ENCODE data around the gene RPS6KA5. TPM values are rescaled to one million over a fixed set of nuclear protein-coding genes. Genes with fewer than 3 reads are reported as not detected.
"Not testable (repeated sequence)": the region's sequence is repeated elsewhere in the genome, so short reads cannot be mapped to it uniquely, and the experiment has no call there.

RPS6KA5 gene
- total RNA-seq, 1 donor from 2014 or later, result 12.8 TPM

DNA sequence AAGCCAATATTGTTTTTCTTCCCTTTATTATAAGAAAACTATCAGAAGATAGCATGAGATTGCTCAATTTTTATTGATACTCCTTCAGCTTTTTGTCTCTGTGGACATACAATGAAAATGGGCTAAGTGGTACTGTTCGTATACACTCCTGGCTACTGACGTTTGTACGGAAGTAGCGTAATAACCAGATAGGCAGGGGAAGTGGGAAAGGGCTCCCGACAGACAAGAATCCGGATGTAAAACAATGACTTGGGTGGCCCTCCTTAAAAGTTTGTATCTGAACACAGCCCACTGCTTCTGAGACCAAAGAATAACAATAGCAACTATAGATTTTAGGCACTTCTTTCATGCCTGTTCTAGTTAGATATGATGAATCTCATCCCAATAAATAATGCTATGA, 99.6 kb downstream of the RPS6KA5 start:
- peaks cover 5% of the 10 kb centered on the region for H3K4me1 Mint-ChIP-seq
- H3K36me3 Mint-ChIP-seq, result peaks cover 13% of the 10 kb centered on the region
- H3K9me3 Mint-ChIP-seq, result peaks cover 8% of the 10 kb centered on the region
- TF ChIP-seq, protein P1, sequence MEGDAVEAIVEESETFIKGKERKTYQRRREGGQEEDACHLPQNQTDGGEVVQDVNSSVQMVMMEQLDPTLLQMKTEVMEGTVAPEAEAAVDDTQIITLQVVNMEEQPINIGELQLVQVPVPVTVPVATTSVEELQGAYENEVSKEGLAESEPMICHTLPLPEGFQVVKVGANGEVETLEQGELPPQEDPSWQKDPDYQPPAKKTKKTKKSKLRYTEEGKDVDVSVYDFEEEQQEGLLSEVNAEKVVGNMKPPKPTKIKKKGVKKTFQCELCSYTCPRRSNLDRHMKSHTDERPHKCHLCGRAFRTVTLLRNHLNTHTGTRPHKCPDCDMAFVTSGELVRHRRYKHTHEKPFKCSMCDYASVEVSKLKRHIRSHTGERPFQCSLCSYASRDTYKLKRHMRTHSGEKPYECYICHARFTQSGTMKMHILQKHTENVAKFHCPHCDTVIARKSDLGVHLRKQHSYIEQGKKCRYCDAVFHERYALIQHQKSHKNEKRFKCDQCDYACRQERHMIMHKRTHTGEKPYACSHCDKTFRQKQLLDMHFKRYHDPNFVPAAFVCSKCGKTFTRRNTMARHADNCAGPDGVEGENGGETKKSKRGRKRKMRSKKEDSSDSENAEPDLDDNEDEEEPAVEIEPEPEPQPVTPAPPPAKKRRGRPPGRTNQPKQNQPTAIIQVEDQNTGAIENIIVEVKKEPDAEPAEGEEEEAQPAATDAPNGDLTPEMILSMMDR (IDR thresholded peaks at IDR 0.05; ENCODE audit: unreplicated experiment), result no peak
- no peak overlapping the region for H3K27ac Mint-ChIP-seq
- no peak for DNase-seq (ENCODE audit: low spot score in 2 of 2, unreplicated experiment in 2 of 2)
- no peak overlapping the region for H3K4me3 Mint-ChIP-seq
- H3K27me3 Mint-ChIP-seq (ENCODE audit: low read depth), result no peaks in the 10 kb centered on the region

- Mint-ChIP-seq H3K36me3 (peaks cover 23% of the 10 kb centered on the region), H3K27me3 (ENCODE audit: low read depth) (no peaks in the 10 kb centered on the region), H3K27ac (no peak overlapping the region), H3K4me1 (no peaks in the 10 kb centered on the region), H3K4me3 (no peak overlapping the region), H3K9me3 (peaks cover 18% of the 10 kb centered on the region)
- TF ChIP-seq, protein P1 (IDR thresholded peaks at IDR 0.05; ENCODE audit: unreplicated experiment), result no peak
- DNase-seq (ENCODE audit: low spot score in 2 of 2, unreplicated experiment in 2 of 2), result no peak
Measured at GRCh38 chr14:90959344-90959743, 101.1 kb downstream of the RPS6KA5 start.

DNA sequence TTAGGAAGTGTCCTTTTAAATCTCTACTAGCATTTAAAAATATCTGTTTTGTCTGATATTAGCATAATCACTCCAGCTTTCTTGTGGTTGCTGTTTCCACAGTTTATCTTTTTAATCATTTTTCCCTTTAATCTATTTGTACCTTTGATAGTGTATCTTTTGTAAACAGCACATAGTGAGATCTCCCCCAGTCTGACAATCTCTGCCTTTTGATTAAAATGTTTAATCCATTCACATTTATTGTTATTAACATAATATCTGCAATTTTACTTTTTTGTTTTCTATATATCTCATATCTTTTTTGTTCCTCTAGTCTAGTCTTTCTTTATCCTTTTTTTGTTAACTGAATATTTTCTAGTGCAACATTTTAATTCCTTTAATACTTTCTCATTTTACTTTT, 104.2 kb downstream of the RPS6KA5 start:
- Mint-ChIP-seq H3K9me3 (peaks cover 46% of the 10 kb centered on the region), H3K4me1 (no peaks in the 10 kb centered on the region), H3K36me3 (peaks cover 38% of the 10 kb centered on the region), H3K27ac (no peak overlapping the region), H3K4me3 (no peak overlapping the region), H3K27me3 (ENCODE audit: low read depth) (no peaks in the 10 kb centered on the region)
- TF ChIP-seq, protein P1 (IDR thresholded peaks at IDR 0.05; ENCODE audit: unreplicated experiment), result no peak
- DNase-seq (ENCODE audit: low spot score in 2 of 2, unreplicated experiment in 2 of 2), result no peak

DNA sequence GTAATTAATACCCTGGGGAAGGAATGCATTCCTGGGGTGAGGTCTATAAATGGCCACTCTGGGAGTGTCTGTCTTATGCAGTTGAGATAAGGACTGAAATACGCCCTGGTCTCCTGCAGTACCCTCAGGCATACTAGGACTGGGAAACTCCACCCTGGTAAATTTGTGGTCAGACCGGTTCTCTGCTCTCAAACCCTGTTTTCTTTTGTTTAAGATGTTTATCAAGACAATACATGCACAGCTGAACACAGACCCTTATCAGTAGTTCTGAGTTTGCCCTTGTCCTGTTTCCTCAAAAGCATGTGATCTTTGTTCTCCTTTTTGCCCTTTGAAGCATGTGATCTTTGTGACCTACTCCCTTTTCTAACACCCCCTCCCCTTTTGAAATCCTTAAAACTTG, 106.8 kb downstream of the RPS6KA5 start:
- Mint-ChIP-seq H3K36me3 (peaks cover 38% of the 10 kb centered on the region), H3K9me3 (peaks cover 50% of the 10 kb centered on the region)
- not testable (repeated sequence) for H3K27me3 Mint-ChIP-seq (ENCODE audit: low read depth); DNase-seq (ENCODE audit: low spot score in 2 of 2, unreplicated experiment in 2 of 2); H3K27ac Mint-ChIP-seq; H3K4me3 Mint-ChIP-seq; H3K4me1 Mint-ChIP-seq

DNA sequence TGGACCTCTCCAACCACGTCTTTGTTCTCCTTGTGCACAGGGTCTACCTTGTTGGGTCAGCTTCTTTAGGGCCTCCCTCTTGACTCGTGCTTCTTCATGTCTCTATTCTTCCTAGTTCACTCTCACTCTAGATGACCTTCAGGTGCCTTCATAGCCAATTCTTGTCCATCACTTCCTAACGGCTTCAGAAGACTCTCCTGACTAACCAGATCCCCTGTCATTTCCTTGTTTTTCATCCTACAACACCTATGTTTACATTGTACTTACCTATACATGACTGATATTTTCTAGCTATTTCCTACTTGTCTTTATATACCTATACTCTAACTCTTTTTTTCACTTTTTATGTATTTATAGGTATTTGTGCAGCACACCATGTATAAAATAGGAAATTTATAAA, 117.1 kb downstream of the RPS6KA5 start:
- Mint-ChIP-seq H3K9me3 (peaks cover 23% of the 10 kb centered on the region), H3K4me3 (no peak overlapping the region), H3K4me1 (peaks cover 5% of the 10 kb centered on the region), H3K27ac (no peak overlapping the region), H3K36me3 (peaks cover 35% of the 10 kb centered on the region), H3K27me3 (ENCODE audit: low read depth) (no peaks in the 10 kb centered on the region)
- TF ChIP-seq, protein P1 (IDR thresholded peaks at IDR 0.05; ENCODE audit: unreplicated experiment), result no peak
- no peak for DNase-seq (ENCODE audit: low spot score in 2 of 2, unreplicated experiment in 2 of 2)

DNA sequence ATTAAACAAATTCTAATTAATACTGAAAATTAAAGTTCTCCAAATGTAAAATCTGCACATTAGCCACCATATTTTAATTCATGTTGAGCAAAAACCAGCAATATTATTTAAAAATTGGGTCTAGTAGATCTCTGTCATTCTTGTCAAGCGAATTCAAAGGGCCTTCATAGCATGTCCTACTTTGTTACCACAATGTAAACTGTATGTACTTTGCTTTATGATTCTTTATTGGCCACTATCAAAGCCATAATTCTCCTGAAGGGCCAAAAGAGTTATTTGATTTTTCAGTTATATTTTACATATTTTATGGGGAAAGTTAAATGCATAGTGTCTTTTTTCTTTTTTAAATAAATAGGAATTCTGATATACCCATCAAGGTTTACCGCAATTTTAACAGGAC, 117.9 kb downstream of the RPS6KA5 start:
- H3K4me3 Mint-ChIP-seq, result no peak overlapping the region
- H3K9me3 Mint-ChIP-seq, result peaks cover 30% of the 10 kb centered on the region
- H3K27me3 Mint-ChIP-seq (ENCODE audit: low read depth), result no peaks in the 10 kb centered on the region
- H3K36me3 Mint-ChIP-seq, result peaks cover 44% of the 10 kb centered on the region
- H3K27ac Mint-ChIP-seq, result no peak overlapping the region
- TF ChIP-seq, protein P1 (IDR thresholded peaks at IDR 0.05; ENCODE audit: unreplicated experiment), result no peak
- peaks cover 5% of the 10 kb centered on the region for H3K4me1 Mint-ChIP-seq
- no peak for DNase-seq (ENCODE audit: low spot score in 2 of 2, unreplicated experiment in 2 of 2)
